ENCODE measurements around the gene CHRNA1. TPM values are rescaled to one million over a fixed set of nuclear protein-coding genes. Genes with fewer than 3 reads are reported as not detected.

CHRNA1 gene
- total RNA-seq, 1 experiment from 2014 or later = not detected

DNA sequence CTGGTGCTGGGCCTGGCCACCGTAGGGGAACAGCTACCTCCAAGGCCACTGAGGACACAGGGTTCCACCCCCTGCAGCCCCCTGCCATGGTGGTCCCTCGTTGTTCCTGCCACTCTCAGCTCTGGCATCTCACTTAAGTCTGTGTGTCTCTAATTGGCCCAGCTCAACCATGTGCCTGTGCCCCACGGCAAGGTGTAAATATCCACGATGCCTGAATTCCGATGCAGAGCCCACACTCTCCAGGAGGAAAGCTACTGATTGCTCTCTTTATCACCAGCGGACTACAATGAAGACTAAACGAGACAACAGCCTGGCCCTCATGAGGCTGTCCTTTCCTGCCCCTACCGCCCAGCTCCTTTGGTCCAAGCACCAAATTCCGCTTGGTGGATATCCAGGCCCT is 17.0 kb upstream of the CHRNA1 start:
- intact Hi-C loops (cut with micrococcal nuclease; ENCODE audit: unreplicated experiment) = no loop called here
- no peaks in the 10 kb centered on the region for H3K4me1 Mint-ChIP-seq (ENCODE audit: low read depth, unreplicated experiment)
- H3K9me3 ChIP-seq = no peaks in the 10 kb centered on the region
- H3K27ac Mint-ChIP-seq (ENCODE audit: unreplicated experiment) = no peak overlapping the region
- POLR2A ChIA-PET = no interaction called here
- no peaks in the 10 kb centered on the region for H3K27me3 ChIP-seq (replicated peaks; ENCODE audit: control insufficient read depth, insufficient read depth, low read length)
- no peaks in the 10 kb centered on the region for H3K36me3 Mint-ChIP-seq (ENCODE audit: insufficient read depth, unreplicated experiment)
- no peaks in the 10 kb centered on the region for H3K9me3 Mint-ChIP-seq (ENCODE audit: unreplicated experiment)
- CTCF ChIA-PET = interaction anchor here (1.0 kb wide), 1 partner anchor 10 kb away, joined by 3 read pairs; no protein-coding TSS in a partner anchor
- H3K4me1 ChIP-seq = no peaks in the 10 kb centered on the region
- peaks cover 4% of the 10 kb centered on the region for H3K27me3 Mint-ChIP-seq (ENCODE audit: insufficient read depth, unreplicated experiment)
- H3K36me3 ChIP-seq (ENCODE audit: control insufficient read depth, insufficient read depth, low read length) = no peaks in the 10 kb centered on the region
- H3K4me3 Mint-ChIP-seq (ENCODE audit: unreplicated experiment) = no peak overlapping the region
- no TSS peak for BruUV-seq (replicated peaks)
- TF ChIP-seq, protein P1, sequence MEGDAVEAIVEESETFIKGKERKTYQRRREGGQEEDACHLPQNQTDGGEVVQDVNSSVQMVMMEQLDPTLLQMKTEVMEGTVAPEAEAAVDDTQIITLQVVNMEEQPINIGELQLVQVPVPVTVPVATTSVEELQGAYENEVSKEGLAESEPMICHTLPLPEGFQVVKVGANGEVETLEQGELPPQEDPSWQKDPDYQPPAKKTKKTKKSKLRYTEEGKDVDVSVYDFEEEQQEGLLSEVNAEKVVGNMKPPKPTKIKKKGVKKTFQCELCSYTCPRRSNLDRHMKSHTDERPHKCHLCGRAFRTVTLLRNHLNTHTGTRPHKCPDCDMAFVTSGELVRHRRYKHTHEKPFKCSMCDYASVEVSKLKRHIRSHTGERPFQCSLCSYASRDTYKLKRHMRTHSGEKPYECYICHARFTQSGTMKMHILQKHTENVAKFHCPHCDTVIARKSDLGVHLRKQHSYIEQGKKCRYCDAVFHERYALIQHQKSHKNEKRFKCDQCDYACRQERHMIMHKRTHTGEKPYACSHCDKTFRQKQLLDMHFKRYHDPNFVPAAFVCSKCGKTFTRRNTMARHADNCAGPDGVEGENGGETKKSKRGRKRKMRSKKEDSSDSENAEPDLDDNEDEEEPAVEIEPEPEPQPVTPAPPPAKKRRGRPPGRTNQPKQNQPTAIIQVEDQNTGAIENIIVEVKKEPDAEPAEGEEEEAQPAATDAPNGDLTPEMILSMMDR (IDR thresholded peaks at IDR 0.05; ENCODE audit: insufficient read depth in 1 of 2, low read depth in 1 of 2, low read length in 1 of 2, severe bottlenecking in 1 of 2, unreplicated experiment in 1 of 2) = no peak
- H3K4me3 ChIP-seq (ENCODE audit: low read depth, low read length) = no peak overlapping the region
- DNase-seq = no peak

DNA sequence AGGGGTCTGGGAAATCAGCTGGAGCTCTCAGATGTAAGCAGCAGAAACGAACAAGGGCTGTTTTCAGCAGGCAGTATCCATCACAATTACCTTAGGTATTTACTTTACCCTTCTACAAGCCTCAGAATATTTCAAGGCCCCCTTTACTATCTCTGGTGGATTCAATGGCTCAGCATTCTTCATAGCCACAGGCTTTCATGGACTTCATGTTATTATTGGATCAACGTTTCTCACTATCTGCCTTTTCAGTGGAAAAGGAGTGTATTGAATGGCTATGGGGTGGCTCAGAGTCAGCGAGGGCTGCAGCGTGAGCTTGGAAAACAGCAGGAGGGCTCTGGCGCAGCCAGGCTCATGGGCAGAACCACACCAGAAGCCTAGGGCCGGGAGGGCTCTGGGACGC is 16.6 kb upstream of the CHRNA1 start:
- H3K27ac Mint-ChIP-seq (ENCODE audit: unreplicated experiment) = no peak overlapping the region
- H3K27me3 Mint-ChIP-seq (ENCODE audit: insufficient read depth, unreplicated experiment) = peaks cover 4% of the 10 kb centered on the region
- H3K36me3 Mint-ChIP-seq (ENCODE audit: insufficient read depth, unreplicated experiment) = no peaks in the 10 kb centered on the region
- Histone ChIP-seq H3K36me3 (ENCODE audit: control insufficient read depth, insufficient read depth, low read length) (no peaks in the 10 kb centered on the region), H3K27me3 (replicated peaks; ENCODE audit: control insufficient read depth, insufficient read depth, low read length) (no peaks in the 10 kb centered on the region), H3K4me1 (no peaks in the 10 kb centered on the region), H3K9me3 (no peaks in the 10 kb centered on the region), H3K4me3 (ENCODE audit: low read depth, low read length) (no peak overlapping the region)
- H3K9me3 Mint-ChIP-seq (ENCODE audit: unreplicated experiment) = no peaks in the 10 kb centered on the region
- TF ChIP-seq, protein P1 (IDR thresholded peaks at IDR 0.05; ENCODE audit: insufficient read depth in 1 of 2, low read depth in 1 of 2, low read length in 1 of 2, severe bottlenecking in 1 of 2, unreplicated experiment in 1 of 2) = no peak
- BruUV-seq (replicated peaks) = no TSS peak
- H3K4me1 Mint-ChIP-seq (ENCODE audit: low read depth, unreplicated experiment) = no peaks in the 10 kb centered on the region
- H3K4me3 Mint-ChIP-seq (ENCODE audit: unreplicated experiment) = no peak overlapping the region
- ChIA-PET POLR2A (no interaction called here), CTCF (interaction anchor here (1.0 kb wide), 1 partner anchor 9 kb away, joined by 3 read pairs; no protein-coding TSS in a partner anchor)
- DNase-seq = no peak
- intact Hi-C loops (cut with micrococcal nuclease; ENCODE audit: unreplicated experiment) = no loop called here

DNA sequence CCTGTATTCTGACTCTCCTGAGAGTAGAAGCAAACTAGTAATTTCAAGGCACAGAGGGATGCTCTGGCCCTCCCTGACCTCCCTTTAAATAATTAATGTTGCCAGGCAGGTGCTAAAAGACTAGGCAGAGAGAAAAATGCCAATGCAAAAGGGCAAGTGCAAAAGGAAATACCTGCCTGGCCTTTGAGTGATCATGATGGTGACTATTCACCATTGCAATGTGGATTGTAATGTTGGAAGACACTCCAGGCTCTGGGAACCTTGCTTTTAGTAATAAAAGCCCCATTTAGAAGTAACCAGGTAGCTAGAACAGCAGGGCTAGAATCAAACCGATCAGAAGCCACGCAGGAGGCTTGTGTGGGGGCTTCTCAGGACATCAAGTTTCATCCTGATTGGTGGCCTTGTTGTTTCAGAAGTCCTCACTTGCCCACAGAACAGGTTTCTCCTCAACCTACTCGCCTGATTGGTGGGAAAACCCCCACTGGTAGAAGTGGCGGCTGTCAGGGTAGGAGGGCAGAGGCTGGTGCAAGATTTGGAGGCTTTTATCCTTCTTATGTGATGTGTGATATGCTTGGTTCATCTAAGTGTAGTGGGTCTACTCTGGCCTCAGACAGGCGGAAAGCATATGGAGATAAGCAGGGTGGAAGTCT is 16.0 kb upstream of the CHRNA1 start:
- H3K4me3 ChIP-seq (ENCODE audit: low read depth, low read length) = no peak overlapping the region
- TF ChIP-seq, protein P1 (IDR thresholded peaks at IDR 0.05; ENCODE audit: insufficient read depth in 1 of 2, low read depth in 1 of 2, low read length in 1 of 2, severe bottlenecking in 1 of 2, unreplicated experiment in 1 of 2) = no peak
- H3K27me3 ChIP-seq (replicated peaks; ENCODE audit: control insufficient read depth, insufficient read depth, low read length) = no peaks in the 10 kb centered on the region
- intact Hi-C loops (cut with micrococcal nuclease; ENCODE audit: unreplicated experiment) = no loop called here
- Mint-ChIP-seq H3K36me3 (ENCODE audit: insufficient read depth, unreplicated experiment) (no peaks in the 10 kb centered on the region), H3K4me1 (ENCODE audit: low read depth, unreplicated experiment) (no peaks in the 10 kb centered on the region), H3K4me3 (ENCODE audit: unreplicated experiment) (no peak overlapping the region), H3K27me3 (ENCODE audit: insufficient read depth, unreplicated experiment) (peaks cover 4% of the 10 kb centered on the region), H3K27ac (ENCODE audit: unreplicated experiment) (no peak overlapping the region), H3K9me3 (ENCODE audit: unreplicated experiment) (no peaks in the 10 kb centered on the region)
- ChIA-PET POLR2A (no interaction called here), CTCF (interaction anchor here (0.7 kb wide), 1 partner anchor 10 kb away, joined by 3 read pairs; no protein-coding TSS in a partner anchor)
- no peaks in the 10 kb centered on the region for H3K4me1 ChIP-seq
- DNase-seq = no peak
- BruUV-seq (replicated peaks) = no TSS peak
- H3K9me3 ChIP-seq = no peaks in the 10 kb centered on the region
- no peaks in the 10 kb centered on the region for H3K36me3 ChIP-seq (ENCODE audit: control insufficient read depth, insufficient read depth, low read length)
